Gastrocnemius medialis (tissue), 4 donors: ENCODE results near the gene OR6J1. TPM values are rescaled to one million over a fixed set of nuclear protein-coding genes. Genes with fewer than 3 reads are reported as not detected.

Source experiments
- ATAC-seq, 2 donors: fragments of 150-250 bp; one replicate each; pipeline ENCODE4 v1.9.1; 2016
- DNase-seq, 2 donors: peaks; one replicate each; pipeline ENCODE4 v3.0.0-alpha.2; 2019
- H3K27ac ChIP-seq, 4 donors: fragments of 200-600 bp; sonication (generic); 1 replicate in 1 of 4; 2 replicates in 3 of 4; pipeline ENCODE4 v1.5.1; 2016 to 2018; ENCODE audit warnings: mild to moderate bottlenecking in 2 of 4, moderate library complexity in 1 of 4
- H3K27me3 ChIP-seq, 3 donors: fragments of 200-600 bp; sonication (generic) in 2 of 3; 1 replicate in 1 of 3; 2 replicates in 2 of 3; pipeline versions ENCODE4 v1.5.1 to v1.6.0; 2016 to 2019; ENCODE audit warnings: mild to moderate bottlenecking in 1 of 3, moderate library complexity in 1 of 3
- H3K36me3 ChIP-seq, 2 donors: fragments of 200-600 bp; sonication (generic) in 1 of 2; one replicate each; pipeline ENCODE4 v1.5.1; 2017 to 2018
- H3K4me1 ChIP-seq, 2 donors: fragments of 200-600 bp; sonication (generic) in 1 of 2; one replicate each; pipeline ENCODE4 v1.5.1; 2016 to 2017; ENCODE audit warnings: mild to moderate bottlenecking in 2 of 2
- H3K4me3 ChIP-seq, 4 donors: fragments of 200-600 bp; sonication (generic) in 3 of 4; 1 replicate in 1 of 4; 2 replicates in 3 of 4; pipeline ENCODE4 v1.5.1; 2016 to 2019; ENCODE audit warnings: mild to moderate bottlenecking in 2 of 4
- H3K9me3 ChIP-seq, 3 donors: fragments of 200-600 bp; sonication (generic) in 2 of 3; 1 replicate in 1 of 3; 2 replicates in 2 of 3; pipeline ENCODE4 v1.5.1; 2016 to 2019
- CTCF ChIP-seq, 5 experiments: fragments of 450-650 bp in 3 of 5; fragments of 200-600 bp in 2 of 5; sonication (generic) in 2 of 5; IDR thresholded peaks in 4 of 5; conservative IDR thresholded peaks in 1 of 5; 1 replicate in 4 of 5; 2 replicates in 1 of 5; pipeline ENCODE4 v1.5.1; 2016 to 2019; ENCODE audit warnings: antibody characterized with exemption in 5 of 5, mild to moderate bottlenecking in 3 of 5, moderate library complexity in 3 of 5
- POLR2A ChIP-seq, 2 donors: fragments of 450-650 bp; IDR thresholded peaks; one replicate each; pipeline ENCODE4 v1.6.1; 2017; ENCODE audit warnings: antibody characterized with exemption in 2 of 2, mild to moderate bottlenecking in 2 of 2, moderate library complexity in 2 of 2
- in situ Hi-C, 4 donors: fragments of 200-750 bp; cut with MboI; loops; one replicate each; pipeline versions ENCODE4 v1.15.0 to v1.8.0; 2017; ENCODE audit warnings: low sequenced_read_pairs in 4 of 4
- intact Hi-C: fragments of 100-400 bp; cut with DNase I; formaldehyde crosslinking; loops from one replicate; pipeline ENCODE4 v1.15.1; 2023; ENCODE audit warnings: low total_unique reads
- total RNA-seq, 4 donors: library from RNA; depleted of rRNA; stranded (reverse); fragments of >200 nt; gene quantifications; one replicate each; pipeline versions ENCODE4 v1.1.0 to v1.2.3, GENCODE V29; 2016

The OR6J1 gene
- total RNA-seq, 4 donors from 2014 or later: not detected

GRCh38 chr14:22597771-22598098 lies 46.4 kb downstream of the OR6J1 start:
- H3K9me3 ChIP-seq: no peaks in the 10 kb centered on the region
- in situ Hi-C loops: loop anchor here in 3 of 4 donors (10.0 to 25.0 kb wide), 4 partner anchors 167 to 965 kb away; partner anchors contain the start of genes HOMEZ (in 2 of the 3), AP1G2 (in 1 of the 3), BCL2L2 (in 1 of the 3) and OXA1L (in 1 of the 3)
- no peak for DNase-seq
- TF ChIP-seq POLR2A (IDR thresholded peaks at IDR 0.05) (no peak), CTCF (IDR thresholded peaks at IDR 0.05 in 4 of 5, conservative IDR thresholded peaks at IDR 0.05 in 1 of 5) (no peak)
- intact Hi-C loops: loop anchor here (1.0 to 10.0 kb wide), 5 partner anchors 8 to 707 kb away; partner anchors contain the start of genes BCL2L2, DAD1, LRP10 and PPP1R3E
- no peaks in the 10 kb centered on the region for H3K27me3 ChIP-seq
- peaks cover 0 to 18% of the 10 kb centered on the region in 2 donors for H3K36me3 ChIP-seq
- peak in 1 of 2 donors; percentile 2 for ATAC-seq
- H3K4me3 ChIP-seq: peak overlapping the region; percentile 77 to 91 (median 85)
- H3K4me1 ChIP-seq: peaks cover 21 to 30% of the 10 kb centered on the region in 2 donors
- peak overlapping the region; percentile 89 to 98 (median 94) for H3K27ac ChIP-seq

GRCh38 chr14:22597265-22597664 lies 46.9 kb downstream of the OR6J1 start:
- peaks cover 21 to 30% of the 10 kb centered on the region in 2 donors for H3K4me1 ChIP-seq
- H3K27ac ChIP-seq: peak overlapping the region in 2 of 4 donors; percentile 97 to 98
- peaks cover 0 to 14% of the 10 kb centered on the region in 2 donors for H3K36me3 ChIP-seq
- in situ Hi-C loops: loop anchor here in 3 of 4 donors (10.0 to 25.0 kb wide), 4 partner anchors 168 to 965 kb away; partner anchors contain the start of genes HOMEZ (in 2 of the 3), AP1G2 (in 1 of the 3), BCL2L2 (in 1 of the 3) and OXA1L (in 1 of the 3)
- peak overlapping the region in 3 of 4 donors; percentile 77 to 88 (median 82) for H3K4me3 ChIP-seq
- DNase-seq (no peak), ATAC-seq (no peak)
- H3K9me3 ChIP-seq: no peaks in the 10 kb centered on the region
- no peak for TF ChIP-seq POLR2A (IDR thresholded peaks at IDR 0.05)
- no peak for TF ChIP-seq CTCF (IDR thresholded peaks at IDR 0.05 in 4 of 5, conservative IDR thresholded peaks at IDR 0.05 in 1 of 5)
- intact Hi-C loops: loop anchor here (5.0 to 10.0 kb wide), 2 partner anchors 320 to 708 kb away; partner anchors contain the start of genes BCL2L2, PPP1R3E and RBM23
- H3K27me3 ChIP-seq: no peaks in the 10 kb centered on the region

- Histone ChIP-seq H3K27ac (no peak overlapping the region), H3K4me3 (no peak overlapping the region), H3K9me3 (no peaks in the 10 kb centered on the region), H3K36me3 (peaks cover 0 to 5% of the 10 kb centered on the region in 2 donors), H3K4me1 (peaks cover 21 to 28% of the 10 kb centered on the region in 2 donors), H3K27me3 (no peaks in the 10 kb centered on the region)
- TF ChIP-seq POLR2A (IDR thresholded peaks at IDR 0.05) (no peak), CTCF (IDR thresholded peaks at IDR 0.05 in 4 of 5, conservative IDR thresholded peaks at IDR 0.05 in 1 of 5) (no peak)
- DNase-seq (no peak), ATAC-seq (no peak)
- in situ Hi-C loops (loop anchor here in 3 of 4 donors (10.0 to 25.0 kb wide), 4 partner anchors 168 to 966 kb away; partner anchors contain the start of genes HOMEZ (in 2 of the 3), AP1G2 (in 1 of the 3), BCL2L2 (in 1 of the 3) and OXA1L (in 1 of the 3)), intact Hi-C loops (loop anchor here (5.0 to 10.0 kb wide), 2 partner anchors 321 to 708 kb away; partner anchors contain the start of genes BCL2L2, PPP1R3E and RBM23)
Observed at GRCh38 chr14:22596354-22596879, 47.7 kb downstream of the OR6J1 start.

- ATAC-seq (no peak), DNase-seq (no peak)
- in situ Hi-C loops: loop anchor here in 3 of 4 donors (10.0 to 25.0 kb wide), 4 partner anchors 171 to 968 kb away; partner anchors contain the start of genes HOMEZ (in 2 of the 3), AP1G2 (in 1 of the 3), BCL2L2 (in 1 of the 3) and OXA1L (in 1 of the 3)
- TF ChIP-seq CTCF (IDR thresholded peaks at IDR 0.05 in 4 of 5, conservative IDR thresholded peaks at IDR 0.05 in 1 of 5) (no peak), POLR2A (IDR thresholded peaks at IDR 0.05) (no peak)
- Histone ChIP-seq H3K4me1 (peaks cover 11 to 16% of the 10 kb centered on the region in 2 donors), H3K27me3 (no peaks in the 10 kb centered on the region), H3K4me3 (no peak overlapping the region), H3K36me3 (no peaks in the 10 kb centered on the region), H3K9me3 (no peaks in the 10 kb centered on the region), H3K27ac (no peak overlapping the region)
- intact Hi-C loops: loop anchor here (10.0 kb wide), 1 partner anchor 711 kb away; the partner anchor contains the start of genes BCL2L2 and PPP1R3E
Observed at GRCh38 chr14:22594156-22594716, 49.9 kb downstream of the OR6J1 start.
